Activated CD8-positive, alpha-beta memory T cell treated with anti-CD3 and anti-CD28 coated beads for 36 hours (primary cell): ENCODE measurements around the gene CFAP100. TPM values are rescaled to one million over a fixed set of nuclear protein-coding genes. Genes with fewer than 3 reads are reported as not detected.

ENCODE experiments used
- CTCF ChIA-PET: fragments of 350-600 bp; sonication (Branson Sonifier 250); formaldehyde crosslinking; loops from one replicate; lab custom pipeline; 2021; ENCODE audit warnings: antibody characterized with exemption; lab: Charles Lee
- POLR2A ChIA-PET: fragments of 350-600 bp; sonication (Branson Sonifier 250); formaldehyde crosslinking; loops from one replicate; lab custom pipeline; 2021; ENCODE audit warnings: antibody characterized with exemption; lab: Charles Lee
- total RNA-seq, 2 experiments: library from RNA; stranded (reverse); gene quantifications; one replicate each; pipeline ENCODE4 v1.2.3, GENCODE V29; 2021

CFAP100 gene
- total RNA-seq, 2 experiments from 2014 or later, result not detected

DNA sequence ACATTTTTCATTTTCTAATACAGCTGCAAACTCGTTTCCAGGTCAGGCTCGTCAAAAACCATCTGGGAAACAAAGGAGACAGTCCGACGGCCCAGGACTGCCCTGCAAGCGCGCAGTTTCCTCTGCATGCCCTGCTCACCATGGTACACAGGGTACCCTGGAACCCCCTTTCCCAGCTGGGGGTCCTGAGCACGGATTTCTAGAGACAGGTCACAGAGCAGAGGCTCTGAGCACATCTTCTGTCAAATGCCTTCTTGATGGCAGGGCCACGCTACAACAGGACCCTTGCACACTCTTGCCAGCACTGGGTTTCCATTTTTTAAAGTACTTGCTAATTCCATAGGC, 72.9 kb downstream of the CFAP100 start:
- CTCF ChIA-PET, result no interaction called here
- POLR2A ChIA-PET, result no interaction called here

DNA sequence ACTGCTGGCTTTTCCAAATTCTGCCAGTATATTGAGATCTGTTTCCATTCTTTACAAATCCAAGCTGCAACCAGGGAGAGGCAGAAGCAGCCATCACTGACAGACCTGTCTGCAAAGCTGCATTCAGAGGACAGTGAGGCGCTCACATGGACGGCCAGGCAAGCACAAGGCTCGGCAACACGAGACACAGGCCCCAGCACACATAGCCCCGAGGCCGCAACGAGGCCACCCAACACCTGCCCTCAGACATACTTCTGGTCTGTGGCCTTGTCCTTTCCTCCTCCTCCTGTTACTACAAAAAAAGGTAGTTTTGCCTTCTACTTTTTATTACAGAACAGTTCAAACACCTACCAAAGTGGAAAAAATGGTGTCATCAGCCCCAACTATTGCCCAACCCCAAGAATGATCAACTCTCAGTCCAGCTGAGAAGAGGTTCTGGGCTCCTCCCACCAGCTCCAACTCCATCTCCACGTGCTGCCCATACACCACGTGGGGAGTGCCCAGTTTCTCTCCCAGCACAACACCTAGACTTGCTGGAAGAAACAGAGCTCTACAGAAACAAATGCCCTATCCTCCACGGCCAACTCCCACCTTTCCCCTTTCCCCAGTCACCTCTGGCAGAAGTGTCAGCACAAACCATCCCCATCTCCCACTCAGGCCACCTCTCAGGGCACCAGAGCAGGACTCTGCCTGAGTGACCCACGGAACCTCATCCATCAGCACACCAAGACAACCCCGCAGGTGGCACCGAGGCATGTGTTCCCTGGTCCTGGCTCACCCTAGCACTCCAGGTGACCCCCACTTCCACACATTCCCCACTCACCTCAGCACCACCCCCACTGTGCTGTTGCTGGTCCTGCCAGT, 73.6 kb downstream of the CFAP100 start:
- CTCF ChIA-PET, result no interaction called here
- POLR2A ChIA-PET, result no interaction called here

DNA sequence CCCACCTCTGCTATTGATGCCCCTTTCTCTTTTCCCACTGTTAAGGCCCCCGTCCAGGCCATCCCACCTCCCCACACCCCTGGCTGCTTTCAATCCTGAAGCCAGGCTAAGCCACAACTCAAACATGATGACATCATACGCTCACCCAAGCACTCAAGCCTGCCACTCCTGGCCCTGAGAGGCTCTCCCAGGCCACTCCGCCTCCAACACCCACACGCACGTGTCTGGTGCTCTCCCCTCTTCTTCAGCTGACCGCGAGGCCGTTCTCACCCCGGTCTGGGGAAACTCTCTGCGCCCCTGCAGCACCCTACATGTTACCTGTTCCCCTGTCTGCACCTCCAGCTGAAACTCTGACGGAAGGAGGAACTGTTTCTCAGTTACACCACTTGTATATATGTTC, 74.8 kb downstream of the CFAP100 start:
- ChIA-PET POLR2A (no interaction called here), CTCF (no interaction called here)

DNA sequence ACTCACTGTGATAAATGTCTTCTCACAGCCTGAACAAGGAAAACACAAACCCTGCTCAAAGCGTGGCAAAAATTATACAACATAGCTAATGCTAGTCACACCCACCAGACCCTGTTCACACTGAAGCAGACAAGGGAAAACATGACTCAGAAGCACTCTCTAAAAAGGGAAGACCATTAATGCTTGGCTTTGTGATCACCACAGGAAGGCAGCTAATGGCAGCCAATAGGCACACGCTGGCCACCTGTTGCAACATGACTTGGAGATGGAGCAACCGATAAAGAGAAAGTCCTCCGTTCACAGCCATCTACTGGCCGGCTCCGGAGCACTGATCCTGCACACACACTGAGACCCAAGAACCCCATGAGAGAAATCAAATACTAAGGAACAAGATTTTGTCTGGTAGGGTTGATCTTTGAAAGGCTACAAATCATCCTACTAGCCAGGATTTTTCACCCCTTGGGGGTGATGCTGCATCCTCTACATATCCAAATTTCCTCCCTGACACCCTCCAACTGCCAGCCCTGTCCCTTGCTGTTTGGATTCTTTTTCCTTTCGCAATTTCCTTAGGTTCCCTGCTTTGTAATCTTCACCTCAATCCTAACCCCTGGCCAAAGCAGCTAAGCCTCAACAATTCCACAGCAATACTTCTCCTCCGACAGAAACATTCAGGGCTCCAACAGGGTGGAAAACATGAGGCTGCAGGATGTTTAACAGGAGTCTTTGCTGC, 77.7 kb downstream of the CFAP100 start:
- POLR2A ChIA-PET, result no interaction called here
- CTCF ChIA-PET, result no interaction called here

DNA sequence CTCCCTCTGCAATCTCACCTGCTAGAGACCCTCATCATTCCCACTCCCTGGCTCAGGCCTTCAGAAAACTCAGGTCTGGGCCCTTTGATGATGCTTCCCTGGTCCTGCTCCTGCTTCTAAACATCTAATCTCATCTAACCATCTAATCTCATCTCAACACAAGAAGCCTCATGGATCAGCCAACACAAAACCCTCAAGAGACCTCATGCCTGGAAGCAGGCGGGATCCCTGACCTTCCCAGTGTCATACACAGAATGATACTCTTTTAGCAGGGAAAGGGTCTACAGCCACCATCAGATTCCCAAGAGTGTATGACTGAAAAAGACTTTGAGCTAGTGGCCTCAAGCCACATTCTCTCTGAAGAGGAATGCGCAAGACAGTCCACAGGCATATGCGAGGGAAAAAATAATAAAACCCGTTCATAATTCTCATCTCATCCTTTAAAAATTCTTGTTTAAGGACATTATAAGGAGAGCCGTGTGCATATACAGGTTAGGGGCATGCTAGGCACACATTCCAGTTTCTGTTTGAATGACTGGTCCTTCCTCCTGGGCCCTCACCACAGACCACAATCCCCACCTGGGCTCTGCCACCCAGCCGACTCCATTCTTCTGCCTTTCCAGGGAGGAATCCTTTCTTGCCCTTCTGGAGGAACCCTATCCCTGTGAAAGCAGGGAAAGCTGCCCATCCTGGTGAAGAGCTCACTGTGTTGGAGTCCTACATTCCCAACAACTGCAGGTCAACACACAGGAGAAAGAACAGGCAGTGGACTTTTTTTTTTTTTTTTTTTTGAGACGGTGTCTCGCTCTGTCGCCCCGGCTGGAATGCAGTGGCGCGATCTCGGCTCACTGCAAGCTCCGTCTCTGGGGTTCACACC, 78.8 kb downstream of the CFAP100 start:
- POLR2A ChIA-PET, result interaction anchor here (0.6 kb wide), 1 partner anchor 32 kb away, joined by 3 read pairs; no protein-coding TSS in a partner anchor
- CTCF ChIA-PET, result no interaction called here

DNA sequence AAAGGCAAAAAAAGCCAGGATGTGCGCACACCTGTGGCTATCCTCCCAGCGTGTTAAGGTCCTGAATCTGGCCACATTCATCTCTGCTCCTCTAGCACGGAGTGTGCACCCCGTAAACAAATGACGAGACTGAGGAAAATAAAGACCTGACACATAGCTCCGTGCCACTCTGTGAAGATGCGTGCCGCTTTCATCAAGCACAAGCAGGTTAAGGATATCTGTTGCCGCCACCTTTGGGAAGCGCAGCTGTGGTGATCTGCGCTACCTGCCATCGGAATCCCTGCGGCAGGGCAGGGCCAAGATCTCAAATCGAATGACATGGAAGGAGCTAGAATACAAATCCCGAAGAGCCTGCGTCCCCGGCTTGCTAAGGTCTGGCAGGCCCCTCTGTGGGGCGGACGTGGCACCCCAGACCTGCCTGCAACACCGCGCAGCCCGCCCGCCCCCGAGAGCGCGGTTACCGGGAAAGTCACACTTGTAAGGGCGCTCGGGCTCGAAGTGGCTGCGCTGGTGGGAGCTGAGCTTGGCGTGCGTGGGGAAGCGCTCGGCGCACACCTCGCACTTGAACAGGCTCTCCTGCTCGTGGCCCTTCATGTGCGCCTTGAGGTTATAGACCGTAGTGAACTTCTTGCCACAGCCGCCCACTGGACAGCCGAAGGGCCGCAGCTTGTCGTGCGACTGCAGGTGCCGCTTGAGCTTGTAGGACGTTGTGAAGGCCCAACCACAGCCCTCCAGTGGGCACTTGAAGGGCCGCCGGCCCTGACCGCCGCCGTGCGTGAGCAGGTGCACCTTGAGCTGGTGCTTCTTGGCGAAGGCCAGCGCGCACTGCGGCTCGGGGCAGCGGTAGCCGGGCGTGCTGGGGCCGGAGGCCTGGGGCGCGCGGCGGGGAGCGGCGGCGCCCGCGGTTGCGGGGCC, 80.0 kb downstream of the CFAP100 start:
- ChIA-PET POLR2A (interaction anchor here (0.6 kb wide), 1 partner anchor 879 kb away, joined by 4 read pairs; no protein-coding TSS in a partner anchor), CTCF (interaction anchor here (1.2 kb wide), 1 partner anchor 47 kb away, joined by 3 read pairs; no protein-coding TSS in a partner anchor)

DNA sequence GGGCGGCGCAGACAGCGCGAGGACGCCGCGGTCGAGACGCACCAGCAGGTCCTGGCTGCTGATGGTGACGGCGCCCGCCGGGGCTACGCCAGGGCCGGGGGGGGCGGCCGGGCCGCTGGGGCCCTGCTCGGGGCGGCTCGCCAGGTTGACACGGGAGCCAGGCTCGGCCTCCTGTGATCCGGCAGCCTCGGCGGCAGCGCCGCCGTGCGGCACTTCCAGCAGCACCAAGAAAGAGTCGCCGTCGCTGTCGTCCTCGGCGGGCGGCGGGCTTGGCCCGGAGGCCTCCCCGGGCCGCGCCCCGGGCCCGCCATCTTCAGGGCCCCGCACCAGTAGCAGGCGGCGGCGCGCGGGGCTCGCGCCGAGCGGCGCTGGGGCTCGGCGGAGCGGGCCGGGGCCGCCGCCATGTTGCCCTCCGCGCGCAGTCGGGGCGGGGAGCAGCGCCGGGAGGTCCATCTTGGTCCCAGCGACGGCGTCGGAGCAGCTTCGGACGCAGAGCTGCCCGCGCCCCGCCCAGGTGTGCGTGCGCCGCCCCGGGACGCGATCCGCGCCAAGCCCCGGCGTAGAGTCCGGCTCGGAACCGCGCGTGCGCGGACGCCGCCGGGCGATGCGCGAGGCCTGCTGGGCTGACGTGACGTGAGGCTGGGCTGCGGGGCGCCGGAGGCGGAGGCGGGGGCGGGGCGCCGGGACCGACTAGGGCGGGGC, 80.9 kb downstream of the CFAP100 start, which contains the start of gene ZXDC:
TSS of gene ZXDC (minus strand) at position 479 of the 702 bp plus-strand sequence. CDS start at position 453, 26 bp downstream.
- CTCF ChIA-PET, result interaction anchor here (1.2 kb wide), 1 partner anchor 47 kb away, joined by 3 read pairs; no protein-coding TSS in a partner anchor

DNA sequence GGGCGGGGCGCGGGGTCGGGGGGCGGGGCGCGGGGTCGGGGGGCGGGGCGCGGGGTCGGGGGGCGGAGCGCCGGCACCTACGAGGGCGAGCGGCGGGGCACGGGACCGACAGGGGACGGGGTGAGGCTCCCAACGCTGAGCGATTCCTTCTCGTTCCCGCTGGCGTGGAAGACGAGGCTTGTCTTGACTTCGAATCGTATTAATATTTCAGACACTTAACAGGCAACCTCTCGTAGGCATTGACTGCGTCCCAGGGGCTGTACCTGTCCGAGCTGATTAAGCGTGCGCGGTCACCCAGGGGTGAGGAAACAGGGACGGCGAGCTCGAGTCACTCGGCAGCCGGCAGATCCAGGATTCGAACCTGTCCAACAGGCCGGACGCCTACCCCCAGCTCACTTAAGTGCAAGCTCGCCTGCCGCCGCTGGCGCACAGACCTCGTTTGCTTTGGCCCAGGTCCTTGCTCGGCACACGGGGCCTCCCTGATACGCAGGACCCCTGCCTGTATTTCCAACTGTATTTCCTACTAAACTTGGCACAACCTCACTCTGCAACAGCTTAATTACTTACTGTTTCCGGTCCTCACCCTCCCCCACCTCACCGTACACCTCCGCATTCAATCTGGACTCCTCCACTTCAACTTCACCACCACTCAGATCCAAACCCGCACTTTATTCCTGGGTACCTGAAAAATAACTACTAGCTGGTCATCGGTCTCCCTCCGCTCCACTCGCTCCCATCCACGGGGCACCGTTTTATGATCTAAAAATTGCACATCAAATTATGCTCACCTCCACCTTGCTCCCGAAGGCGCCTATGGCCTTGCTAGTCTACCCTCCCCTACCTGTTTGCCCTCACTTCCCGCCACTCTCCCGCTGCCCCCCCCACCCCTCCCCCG, 81.7 kb downstream of the CFAP100 start:
- ChIA-PET POLR2A (interaction anchor here (0.6 kb wide), 1 partner anchor 339 kb away, joined by 3 read pairs; no protein-coding TSS in a partner anchor), CTCF (interaction anchor here (1.2 to 1.4 kb wide), 2 partner anchors 46 to 506 kb away, joined by 3 to 5 read pairs; partner anchors contain the start of gene PLXNA1)

More for the DNA sequence above, 80.9 kb downstream of the CFAP100 start, which contains the start of gene ZXDC:
- POLR2A ChIA-PET, result interaction anchor here (0.6 kb wide), 2 partner anchors 338 to 880 kb away, joined by 3 to 4 read pairs; no protein-coding TSS in a partner anchor

DNA sequence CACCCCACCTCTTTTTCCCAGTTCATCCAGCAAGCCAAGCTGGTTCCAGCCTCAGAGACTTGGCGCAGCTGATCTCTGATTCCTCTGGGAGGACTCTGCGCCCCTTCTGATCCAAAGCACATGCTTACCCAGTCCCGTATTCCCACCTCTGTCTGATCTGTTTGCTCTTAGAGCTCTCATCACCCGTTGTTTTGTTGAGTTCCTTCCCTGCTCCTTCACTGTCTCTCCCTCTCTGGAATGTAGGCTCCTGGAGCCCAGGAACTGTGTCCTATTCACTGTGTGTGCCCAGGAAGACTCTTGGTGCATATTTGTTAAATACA, 82.3 kb downstream of the CFAP100 start:
- POLR2A ChIA-PET, result no interaction called here
- CTCF ChIA-PET, result interaction anchor here (1.4 kb wide), 1 partner anchor 505 kb away, joined by 5 read pairs; the partner anchor contains the start of gene PLXNA1

DNA sequence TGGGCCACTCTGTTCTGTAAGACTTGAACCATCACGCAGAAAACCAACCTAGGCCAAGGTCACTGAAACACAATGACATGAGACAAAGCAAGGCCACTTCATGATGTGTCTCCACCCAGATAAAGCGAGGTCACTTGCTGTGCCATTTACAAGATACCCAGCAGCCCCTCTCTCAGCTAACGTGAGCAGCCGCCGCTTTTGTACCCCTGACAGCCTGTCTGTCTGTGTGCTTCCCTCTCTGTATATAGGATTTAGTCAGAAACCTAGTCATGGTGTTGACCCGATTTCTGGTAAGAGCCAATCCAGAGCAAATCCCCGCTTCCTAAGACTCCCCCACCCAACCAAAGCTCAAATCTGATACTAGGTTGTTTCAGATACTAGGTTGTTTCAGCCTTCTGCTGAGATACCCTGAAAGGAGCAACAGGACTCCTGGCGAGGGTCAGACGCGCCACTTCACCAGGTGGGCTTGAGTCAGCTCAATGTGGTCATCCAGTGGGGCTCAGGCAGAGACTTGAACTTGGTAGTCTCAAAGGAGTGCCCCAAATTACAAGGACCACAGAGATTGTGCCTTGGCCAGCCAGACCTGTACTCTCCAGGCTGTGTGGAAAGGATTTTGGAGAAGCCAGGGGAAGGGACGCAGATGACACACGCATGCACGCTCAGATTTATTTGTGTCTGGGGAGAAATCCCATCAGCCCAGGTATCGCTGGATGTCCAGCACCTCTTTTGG, 84.0 kb downstream of the CFAP100 start:
- ChIA-PET CTCF (no interaction called here), POLR2A (no interaction called here)

DNA sequence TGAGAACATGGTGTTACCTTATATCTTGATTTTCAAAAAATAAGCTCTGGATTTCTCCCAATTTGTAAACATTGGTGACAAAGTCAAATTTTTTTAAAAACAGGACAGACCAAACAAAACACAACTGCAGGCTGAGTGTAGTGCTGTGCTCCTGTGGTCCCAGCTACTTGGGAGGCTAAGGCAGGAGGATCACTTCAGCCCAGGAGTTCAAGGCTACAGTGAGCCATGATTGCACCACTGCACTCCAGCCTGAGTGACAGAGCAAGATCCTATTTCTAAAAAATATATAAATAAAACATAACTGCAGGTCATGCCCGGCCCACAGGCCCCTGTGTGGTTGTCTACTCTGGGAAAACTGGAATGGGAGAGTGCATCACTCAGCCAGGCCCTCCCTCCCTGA, 84.9 kb downstream of the CFAP100 start:
- ChIA-PET POLR2A (no interaction called here), CTCF (no interaction called here)

DNA sequence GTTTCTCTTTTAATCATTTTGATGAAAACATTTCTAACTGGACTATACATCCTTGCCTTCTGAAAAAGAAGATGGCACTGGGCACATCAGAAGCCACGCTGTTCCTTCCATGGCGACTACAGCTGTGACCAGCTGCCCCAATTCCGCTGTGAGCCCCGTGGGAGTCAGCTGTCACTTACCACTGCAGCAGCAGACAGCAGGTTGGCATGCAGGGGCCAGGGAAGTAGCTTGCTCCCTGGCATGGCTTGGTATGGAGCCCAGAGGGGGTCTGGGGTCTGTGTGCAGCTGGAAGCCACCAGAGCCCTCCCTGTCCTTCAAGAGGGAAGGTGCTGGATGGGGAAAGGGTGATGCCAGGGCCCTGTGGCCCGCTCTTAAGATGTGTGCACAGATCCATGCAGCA, 85.5 kb downstream of the CFAP100 start:
- POLR2A ChIA-PET, result no interaction called here
- CTCF ChIA-PET, result no interaction called here

DNA sequence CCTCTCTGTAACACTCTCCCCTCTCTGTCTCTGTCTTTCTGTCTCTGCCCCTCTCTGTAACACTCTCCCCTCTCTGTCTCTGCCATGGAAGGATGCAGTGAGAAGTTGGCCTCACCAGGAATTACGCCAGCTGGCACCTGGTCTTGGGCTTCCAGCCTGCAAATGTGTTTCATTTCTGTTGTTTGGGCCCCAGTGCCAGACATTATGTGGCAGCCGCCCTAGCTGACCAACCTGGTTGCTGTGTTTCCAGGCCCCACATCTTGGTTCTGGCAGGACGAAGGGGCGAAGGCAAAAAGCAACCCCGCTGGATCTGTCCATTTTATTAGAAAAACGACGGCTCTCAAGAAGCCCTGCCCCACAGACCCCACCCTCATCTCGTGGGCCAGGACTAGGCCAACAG, 86.2 kb downstream of the CFAP100 start:
- ChIA-PET CTCF (no interaction called here), POLR2A (no interaction called here)

DNA sequence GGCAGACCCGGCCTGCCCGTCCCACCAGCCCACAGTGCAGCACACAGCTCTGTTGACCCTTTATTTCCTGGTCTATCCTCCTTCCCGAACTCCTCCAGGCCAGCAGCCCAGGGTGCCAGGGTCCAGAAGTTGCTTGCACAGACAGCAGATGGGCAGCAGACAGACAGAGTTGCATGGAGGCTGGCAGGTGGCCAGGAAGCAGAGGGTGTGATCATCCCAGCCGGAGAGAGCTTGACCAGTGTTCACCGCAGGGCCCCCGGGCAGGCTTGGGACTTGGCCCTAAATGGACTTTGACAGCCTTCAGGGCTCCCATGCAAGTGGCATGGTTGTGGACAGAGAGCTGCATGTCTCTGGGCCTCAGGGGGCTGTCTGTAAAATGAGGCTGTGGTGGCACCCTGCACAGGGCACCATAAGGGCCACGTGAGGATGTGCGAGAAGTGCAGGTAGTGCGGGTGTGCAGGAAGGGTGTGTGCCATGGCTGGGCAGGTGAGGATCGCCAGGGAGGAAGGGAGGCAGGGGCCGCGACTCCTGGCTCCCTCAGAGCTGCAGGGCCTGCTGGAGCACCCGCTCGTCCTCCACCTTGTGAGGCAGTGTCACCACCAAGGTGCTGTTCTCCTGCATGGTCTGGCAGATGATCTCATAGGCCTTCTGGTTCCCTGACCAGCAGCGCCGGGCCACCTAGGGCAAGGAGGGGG, 87.2 kb downstream of the CFAP100 start:
- POLR2A ChIA-PET, result no interaction called here
- CTCF ChIA-PET, result interaction anchor here (1.3 kb wide), 1 partner anchor 348 kb away, joined by 3 read pairs; no protein-coding TSS in a partner anchor
